RWPE2 (cell line): ENCODE results near the gene STIP1.

Source experiments
- ATAC-seq: fragments of 200-7000 bp; cut with Tn5 transposase; 3 replicates; pipeline ENCODE4 v1.9.1; 2021; ENCODE audit warnings: low read depth
- DNase-seq: peaks from one replicate; pipeline ENCODE4 v3.0.0-alpha.2; 2020; ENCODE audit warnings: low spot score
- H3K27ac ChIP-seq: fragments of 450-650 bp; 2 replicates; pipeline ENCODE4 v1.5.1; 2017; ENCODE audit warnings: mild to moderate bottlenecking; ENCODE audit not compliant: poor library complexity, severe bottlenecking
- H3K27me3 ChIP-seq: fragments of 250-450 bp; sonication (Bioruptor Pico); 2 replicates; pipeline ENCODE4 v1.5.1; 2021; ENCODE audit warnings: mild to moderate bottlenecking, moderate library complexity; ENCODE audit not compliant: insufficient read depth, poor library complexity, severe bottlenecking
- H3K36me3 ChIP-seq: fragments of 250-450 bp; sonication (Bioruptor Pico); 2 replicates; pipeline ENCODE4 v1.5.1; 2020; ENCODE audit warnings: low read depth, mild to moderate bottlenecking, moderate library complexity
- H3K4me1 ChIP-seq: fragments of 250-450 bp; sonication (Bioruptor Pico); 2 replicates; pipeline ENCODE4 v1.5.1; 2021; ENCODE audit warnings: mild to moderate bottlenecking, moderate library complexity; ENCODE audit not compliant: insufficient read depth, poor library complexity, severe bottlenecking
- H3K4me3 ChIP-seq: fragments of 250-450 bp; sonication (Bioruptor Pico); 2 replicates; pipeline ENCODE4 v1.5.1; 2021; ENCODE audit warnings: mild to moderate bottlenecking, moderate library complexity; ENCODE audit not compliant: severe bottlenecking
- H3K9me3 ChIP-seq: fragments of 250-450 bp; sonication (Bioruptor Pico); 2 replicates; pipeline ENCODE4 v1.5.1; 2021; ENCODE audit warnings: mild to moderate bottlenecking, moderate library complexity; ENCODE audit not compliant: severe bottlenecking
- CTCF ChIP-seq: fragments of 450-650 bp; IDR thresholded peaks from one replicate; pipeline ENCODE4 v1.5.1; 2017; ENCODE audit warnings: mild to moderate bottlenecking, moderate library complexity; ENCODE audit not compliant: poor library complexity, severe bottlenecking

The STIP1 gene

GRCh38 chr11:64216879-64217278, 30.9 kb downstream of the STIP1 start:
- ATAC-seq (no peak), DNase-seq (no peak)
- Histone ChIP-seq H3K27me3 (no peaks in the 10 kb centered on the region), H3K27ac (no peak overlapping the region), H3K36me3 (no peaks in the 10 kb centered on the region), H3K9me3 (no peaks in the 10 kb centered on the region), H3K4me3 (no peak overlapping the region), H3K4me1 (no peaks in the 10 kb centered on the region)
- no peak for TF ChIP-seq CTCF

GRCh38 chr11:64218628-64219353, 32.8 kb downstream of the STIP1 start:
- no peak for TF ChIP-seq CTCF
- Histone ChIP-seq H3K4me3 (no peak overlapping the region), H3K27ac (no peak overlapping the region), H3K9me3 (no peaks in the 10 kb centered on the region), H3K27me3 (no peaks in the 10 kb centered on the region), H3K36me3 (no peaks in the 10 kb centered on the region), H3K4me1 (peaks cover 1% of the 10 kb centered on the region)
- ATAC-seq (no peak), DNase-seq (no peak)

GRCh38 chr11:64219354-64219684, 33.3 kb downstream of the STIP1 start:
- Histone ChIP-seq H3K36me3 (no peaks in the 10 kb centered on the region), H3K4me3 (no peak overlapping the region), H3K4me1 (peaks cover 6% of the 10 kb centered on the region), H3K27me3 (no peaks in the 10 kb centered on the region), H3K9me3 (no peaks in the 10 kb centered on the region), H3K27ac (no peak overlapping the region)
- DNase-seq (no peak), ATAC-seq (no peak)
- TF ChIP-seq CTCF = no peak

- H3K27ac ChIP-seq = no peak overlapping the region
- no peak for TF ChIP-seq CTCF
These were observed 33.8 kb downstream of the STIP1 start for GRCh38 chr11:64219755-64220154.

GRCh38 chr11:64220271-64220670, 34.3 kb downstream of the STIP1 start:
- Histone ChIP-seq H3K9me3 (no peaks in the 10 kb centered on the region), H3K27me3 (no peaks in the 10 kb centered on the region), H3K36me3 (no peaks in the 10 kb centered on the region), H3K27ac (no peak overlapping the region), H3K4me3 (no peak overlapping the region), H3K4me1 (peaks cover 8% of the 10 kb centered on the region)
- TF ChIP-seq CTCF = no peak
- no peak for ATAC-seq
- no peak for DNase-seq

More at GRCh38 chr11:64219755-64220154, 33.8 kb downstream of the STIP1 start:
- no peaks in the 10 kb centered on the region for H3K27me3 ChIP-seq
- H3K36me3 ChIP-seq = no peaks in the 10 kb centered on the region
- no peak overlapping the region for H3K4me3 ChIP-seq
- DNase-seq (no peak), ATAC-seq (no peak)
- peaks cover 8% of the 10 kb centered on the region for H3K4me1 ChIP-seq
- H3K9me3 ChIP-seq = no peaks in the 10 kb centered on the region
